Medulla oblongata (tissue), 1 donor: Measurements from ENCODE around the gene CANX.
"Not testable (repeated sequence)": the region's sequence is repeated elsewhere in the genome, so short reads cannot be mapped to it uniquely, and the experiment has no call there.

Experiments used
- DNase-seq: peaks from one replicate; pipeline ENCODE4 v3.0.0-alpha.2; 2015; ENCODE audit errors: extremely low spot score

CANX gene

DNA sequence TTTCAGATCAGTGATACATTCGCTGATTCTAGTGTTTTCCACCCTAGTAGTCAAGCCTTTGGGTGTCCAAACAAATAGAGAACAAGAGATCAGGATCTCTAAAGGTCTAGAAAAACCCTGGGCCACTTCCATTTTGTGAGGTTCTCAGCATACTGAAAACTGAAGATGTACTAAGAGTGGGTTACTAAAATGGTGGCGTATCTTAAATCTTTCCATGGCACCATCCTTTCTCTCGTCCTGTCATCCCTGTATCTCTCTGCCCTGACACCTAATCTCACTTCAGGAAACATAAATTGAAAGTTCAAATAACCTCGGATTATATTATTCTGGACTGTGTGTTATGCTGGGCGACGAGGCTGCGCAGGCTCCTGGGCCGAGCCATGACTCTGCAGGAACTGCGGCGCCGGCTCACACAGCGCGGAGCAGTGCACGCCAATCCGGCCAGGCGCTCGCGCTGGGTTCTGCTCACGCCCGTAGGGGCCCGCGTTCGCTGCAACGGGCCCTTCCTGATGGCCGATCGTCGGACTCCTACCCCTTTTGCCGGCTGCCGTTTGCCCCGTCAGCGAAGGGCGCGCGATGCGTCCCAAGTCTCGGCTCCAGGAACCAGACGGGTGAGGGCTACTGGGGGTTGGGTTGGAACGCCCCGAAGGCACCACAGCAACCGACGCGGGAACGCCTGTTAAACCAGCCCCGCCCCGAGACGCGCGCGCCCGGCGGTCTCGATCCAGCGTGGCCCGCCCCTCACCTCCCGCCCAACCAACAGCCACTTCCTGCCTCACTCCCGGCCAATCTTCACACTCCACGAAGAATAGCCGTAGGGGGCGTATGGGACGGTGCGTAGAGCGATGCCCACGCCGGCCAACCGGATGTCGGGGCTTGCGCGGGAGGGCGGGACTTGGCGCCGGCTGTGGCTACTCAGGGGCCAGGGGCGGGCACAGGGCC lies 503 bp upstream of the CANX start:
- peak; percentile 100 for DNase-seq

DNA sequence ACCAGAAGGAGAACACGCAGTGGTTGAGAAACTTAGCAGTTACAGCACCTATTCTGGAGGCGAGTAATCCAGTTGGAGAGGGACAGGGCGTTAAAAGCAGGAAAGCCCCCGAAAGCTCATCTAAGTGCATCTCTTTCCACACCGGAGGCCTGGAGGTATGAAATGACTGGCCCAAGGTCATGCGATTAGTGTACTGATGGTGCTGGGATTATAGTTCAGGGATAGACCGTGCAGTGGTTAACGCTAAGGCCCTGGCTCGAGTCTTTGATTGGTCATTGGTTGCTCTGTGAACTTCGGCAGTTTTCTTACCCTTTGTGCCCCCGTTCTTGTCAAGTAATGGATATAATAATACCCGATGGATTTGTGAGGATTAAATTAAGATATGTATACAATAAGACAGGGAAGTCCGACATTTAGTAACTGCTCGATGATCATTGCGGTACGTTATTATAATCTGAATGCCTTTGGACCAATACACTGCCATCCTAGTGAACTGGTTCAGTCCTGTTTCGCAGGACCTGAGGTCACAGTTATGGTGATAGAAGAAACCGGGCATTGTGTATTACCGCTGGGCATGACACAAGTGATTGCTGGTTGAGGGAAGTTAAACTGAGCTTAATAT lies 960 bp downstream of the CANX start:
- peak; percentile 53 for DNase-seq

DNA sequence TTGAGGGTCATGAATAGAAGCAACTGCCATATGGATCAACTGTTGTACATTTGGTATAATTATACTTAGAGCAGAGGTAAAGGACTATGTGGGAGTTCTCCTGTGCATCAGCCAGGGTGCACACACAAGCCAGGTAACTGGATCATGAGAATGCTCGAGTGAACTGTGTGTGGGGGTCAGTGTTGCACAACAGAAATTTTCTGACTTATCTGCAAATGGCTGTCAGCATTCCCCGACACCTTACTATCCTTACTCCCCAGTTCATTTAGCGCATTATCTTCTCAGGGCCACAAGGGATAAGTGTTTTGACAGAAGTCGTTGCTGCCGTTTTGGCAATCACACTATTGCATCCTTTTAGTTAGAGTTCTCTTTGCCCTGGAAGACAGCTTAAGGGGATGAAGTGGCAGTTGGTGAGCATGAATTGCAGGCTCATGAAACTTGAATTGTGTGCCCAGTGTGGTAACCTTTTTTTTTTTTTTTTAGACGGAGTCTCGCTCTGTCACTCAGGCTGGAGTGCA lies 1.7 kb downstream of the CANX start:
- no peak for DNase-seq

DNA sequence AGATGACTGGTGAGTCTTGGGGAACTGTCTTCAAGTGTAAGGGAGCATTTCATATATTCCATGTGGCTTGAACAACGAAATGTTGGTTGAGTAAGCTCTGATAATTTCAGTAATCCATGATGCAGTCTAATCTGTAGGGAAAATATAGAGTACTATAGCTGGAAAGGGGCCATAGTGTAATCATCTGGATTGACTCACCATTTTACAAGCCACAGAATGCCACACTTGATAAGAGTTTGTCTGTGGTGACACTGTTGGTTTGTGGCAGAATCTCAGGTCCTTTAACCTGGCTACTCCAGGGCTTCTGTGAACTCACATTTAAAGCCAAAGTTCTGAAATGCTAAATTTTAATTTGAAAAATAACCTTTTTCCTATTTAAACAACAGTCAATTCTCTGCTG lies 17.5 kb downstream of the CANX start:
- no peak for DNase-seq

GRCh38 chr5:179720222-179720621 lies 21.5 kb downstream of the CANX start:
- no peak for DNase-seq

- no peak for DNase-seq
These were observed 25.4 kb downstream of the CANX start for GRCh38 chr5:179724163-179724562.

GRCh38 chr5:179727106-179727505 lies 28.3 kb downstream of the CANX start:
- no peak for DNase-seq

DNA sequence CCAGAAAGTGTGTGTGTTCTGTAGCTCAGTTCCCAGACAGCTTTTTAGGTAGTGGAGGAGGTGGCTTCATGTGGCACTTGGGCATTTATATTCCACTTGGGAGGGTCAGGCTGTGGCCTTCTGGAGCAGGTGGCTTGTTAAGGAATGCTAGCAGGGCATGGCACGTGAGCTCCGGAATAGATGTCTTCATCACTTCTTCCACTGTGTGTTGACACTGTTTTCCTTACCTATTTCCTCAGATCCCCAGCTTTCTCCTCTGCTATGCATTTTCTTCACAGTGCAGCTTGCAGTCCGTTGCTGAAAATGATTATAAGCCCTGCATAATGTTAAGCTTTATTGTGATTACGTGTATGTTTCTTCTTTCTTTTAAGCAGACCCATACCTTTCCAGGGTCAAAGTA lies 30.5 kb downstream of the CANX start:
- DNase-seq, result no peak

DNA sequence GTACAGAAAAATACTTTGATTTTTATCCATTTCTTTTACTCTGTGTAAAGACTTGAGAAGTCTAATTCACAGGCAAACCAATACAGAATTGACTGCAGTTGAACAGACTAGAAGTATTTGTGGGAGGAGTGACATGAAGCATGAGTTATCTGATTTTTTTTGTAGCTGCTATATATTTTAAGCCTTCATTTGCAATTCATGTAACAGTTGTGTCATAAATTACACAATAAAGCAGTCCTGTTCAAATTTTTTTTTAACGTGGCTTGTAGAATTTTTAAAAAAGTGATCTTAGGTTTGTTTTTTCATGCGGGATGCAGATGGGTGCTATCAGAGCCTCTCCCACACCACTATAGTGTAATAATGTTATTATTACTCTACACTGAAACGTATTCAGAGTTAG lies 31.0 kb downstream of the CANX start:
- DNase-seq, result no peak

DNA sequence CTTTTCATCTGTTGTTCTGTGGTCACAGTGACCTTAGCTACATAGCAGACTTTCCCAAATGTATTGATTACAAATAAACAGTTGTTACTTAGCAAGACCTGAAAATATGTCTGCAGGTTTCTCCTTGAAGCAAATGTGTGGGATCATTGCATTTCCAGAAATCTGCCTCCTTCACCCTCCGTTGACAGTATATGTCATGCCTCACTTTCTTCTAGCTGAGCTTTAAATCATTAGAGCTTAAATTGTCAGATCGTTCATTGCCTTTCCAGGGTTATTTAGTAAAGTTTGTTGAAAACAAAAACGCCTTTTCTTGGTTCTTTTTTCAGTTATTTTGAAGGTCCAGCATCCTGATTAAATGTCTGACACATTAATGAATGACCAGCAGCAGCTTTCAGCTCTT lies 31.6 kb downstream of the CANX start:
- DNase-seq, result no peak

DNA sequence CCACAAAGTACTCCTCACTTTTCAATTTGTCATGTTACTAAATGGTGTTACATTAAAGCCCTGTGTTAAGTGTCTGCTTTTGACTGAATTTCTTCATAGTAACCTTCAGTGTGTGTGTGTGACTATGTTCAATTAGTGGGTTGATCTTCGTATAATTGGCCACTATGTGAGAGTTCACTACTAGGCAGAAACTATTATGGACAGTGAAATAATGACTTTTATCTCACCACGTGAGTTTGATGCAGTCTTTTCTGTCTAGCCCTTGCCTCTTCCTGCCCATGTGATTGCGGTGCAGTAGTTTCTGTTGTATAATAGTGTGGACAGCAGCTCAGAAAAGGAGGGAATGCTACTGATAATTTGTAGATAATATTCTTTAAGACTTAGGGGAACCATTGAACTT lies 32.1 kb downstream of the CANX start:
- DNase-seq, result no peak

DNA sequence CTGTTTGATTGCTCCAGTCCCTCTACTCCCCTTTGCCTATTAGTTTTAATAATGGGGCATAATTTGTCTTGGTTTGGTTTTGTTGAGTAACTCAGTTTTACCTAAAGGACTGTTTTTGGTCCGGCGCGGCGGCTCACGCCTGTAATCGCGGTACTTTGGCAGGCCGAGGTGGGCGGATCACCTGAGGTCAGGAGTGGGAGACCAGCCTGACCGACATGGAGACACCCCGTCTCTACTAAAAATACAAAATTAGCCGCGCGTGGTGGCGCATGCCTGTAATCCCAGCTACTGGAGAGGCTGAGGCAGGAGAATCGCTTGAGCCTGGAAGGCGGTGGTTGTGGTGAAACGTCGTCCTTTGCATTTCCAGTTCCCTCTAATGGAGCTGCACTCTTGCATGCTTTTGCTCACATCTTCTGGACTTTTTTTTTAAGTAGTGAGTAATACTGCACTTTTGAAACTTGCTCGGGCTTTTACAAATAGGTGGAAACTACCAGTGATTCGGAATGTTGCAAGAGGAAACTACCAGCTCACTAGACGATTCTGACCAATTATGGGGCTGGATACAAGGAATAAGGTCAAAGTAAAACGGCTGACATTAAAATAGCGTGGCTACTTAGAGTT lies 33.1 kb downstream of the CANX start:
- no peak for DNase-seq

DNA sequence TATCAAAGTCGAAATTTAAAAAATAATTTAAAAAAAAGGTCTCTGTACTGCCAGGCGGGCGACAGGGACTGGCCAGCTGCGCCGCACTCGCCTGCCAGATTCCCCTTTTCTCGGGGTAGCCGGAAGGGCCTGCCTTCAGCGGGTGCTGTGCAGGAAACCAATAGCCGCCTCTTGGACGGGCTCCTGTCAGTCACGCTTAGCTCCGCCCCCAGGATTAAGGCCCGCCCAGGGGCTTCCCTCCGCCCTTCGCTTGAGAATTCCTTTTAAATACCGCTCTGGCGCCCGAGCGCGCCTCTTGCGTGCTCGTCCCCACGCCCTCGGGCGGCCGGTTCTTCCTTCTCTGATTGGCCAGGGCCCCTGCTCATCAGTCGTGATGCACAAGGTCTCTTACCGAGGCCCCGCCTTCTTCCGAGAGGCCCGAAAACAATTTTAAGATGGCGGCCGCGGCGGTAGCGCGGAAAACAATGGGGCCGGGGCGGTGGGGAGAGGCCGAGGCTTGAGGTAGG lies 33.7 kb downstream of the CANX start, which contains the start of gene MAML1:
TSS of gene MAML1 (plus strand) at position 411 of the 506 bp plus-strand sequence. CDS start 291 bp downstream, outside the sequence.
- DNase-seq, result peak; percentile 100

- DNase-seq, result peak; percentile 62
These were observed 34.4 kb downstream of the CANX start for GRCh38 chr5:179732918-179733771.

- DNase-seq, result no peak
These were observed 35.0 kb downstream of the CANX start for GRCh38 chr5:179733772-179734126.

GRCh38 chr5:179734536-179735164 lies 35.9 kb downstream of the CANX start:
- no peak for DNase-seq

DNA sequence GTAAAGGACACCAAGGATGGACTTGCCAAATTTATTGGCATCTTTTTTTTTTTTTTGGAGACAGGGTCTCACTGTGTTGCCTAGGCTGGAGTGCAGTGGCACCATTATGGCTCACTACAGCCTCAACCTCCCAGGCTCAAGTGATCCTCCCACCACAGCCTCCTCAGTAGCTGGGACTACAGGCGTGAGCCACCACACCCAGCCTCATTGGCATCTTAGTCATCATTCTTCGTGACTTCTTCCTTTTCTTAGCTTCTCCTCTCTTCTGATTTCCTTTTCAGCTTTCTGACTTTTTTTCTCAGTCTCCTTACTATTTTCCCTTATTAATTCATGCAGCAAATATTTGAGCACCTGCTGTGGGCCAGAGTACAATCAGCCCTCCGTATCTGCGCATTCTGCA lies 40.0 kb downstream of the CANX start:
- no peak for DNase-seq

DNA sequence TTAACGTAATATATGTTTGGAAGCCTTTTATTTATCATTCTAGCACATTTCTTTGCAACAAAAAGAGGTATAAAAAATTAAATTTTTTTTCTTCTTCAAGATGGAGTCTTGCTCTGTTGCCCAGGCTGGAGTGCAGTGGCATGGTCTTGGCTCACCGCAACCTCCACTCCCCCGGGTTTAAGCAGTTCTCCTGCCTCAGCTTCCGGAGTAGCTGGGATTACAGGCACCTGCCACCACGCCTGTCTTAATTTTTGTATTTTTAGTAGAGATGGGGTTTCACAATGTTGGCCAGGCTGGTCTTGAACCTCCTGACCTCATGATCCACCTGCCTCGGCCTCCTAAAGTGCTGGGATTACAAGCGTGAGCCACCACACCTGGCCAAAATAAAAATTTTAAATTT lies 45.3 kb downstream of the CANX start:
- not testable (repeated sequence) for DNase-seq

GRCh38 chr5:179746872-179747271 lies 48.1 kb downstream of the CANX start:
- DNase-seq, result no peak

GRCh38 chr5:179747811-179748210 lies 49.0 kb downstream of the CANX start:
- no peak for DNase-seq
